Measurements from ENCODE around the gene FEV. TPM values are rescaled to one million over a fixed set of nuclear protein-coding genes. Genes with fewer than 3 reads are reported as not detected.

The FEV gene
- total and polyA plus RNA-seq, 11 donors, result not detected

DNA sequence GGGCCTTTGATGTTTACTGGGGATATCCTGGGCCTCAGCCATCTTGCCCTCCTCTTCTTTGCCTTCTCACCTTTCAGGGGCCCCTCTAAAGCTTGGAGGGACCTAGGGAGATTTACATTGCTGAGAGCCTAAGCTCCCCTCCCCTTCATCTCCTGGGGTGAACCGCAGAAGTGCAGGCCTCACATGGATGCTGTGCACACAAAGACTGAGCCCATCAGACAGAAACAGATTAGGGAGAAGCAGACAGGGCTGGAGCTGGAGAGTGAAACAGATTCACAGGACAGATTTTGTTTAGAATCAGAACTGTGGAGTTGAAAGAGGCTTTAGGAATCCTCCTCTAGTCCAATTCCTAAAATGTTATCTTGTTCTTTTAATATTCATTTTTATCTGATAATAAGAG lies 28.9 kb downstream of the FEV start:
- ATAC-seq (no peak), DNase-seq (no peak)
- WGBS, 4 donors, result 50 to 69% (median 61%) methylated on average over 1 of the region's 1 CpG
- Histone ChIP-seq H3K4me3 (no peak overlapping the region), H3K9me3 (no peaks in the 10 kb centered on the region), H3K27ac (no peak overlapping the region), H3K36me3 (no peaks in the 10 kb centered on the region), H3K27me3 (peaks cover 18 to 71% (median 35%) of the 10 kb centered on the region in 9 donors), H3K4me1 (peaks cover 0 to 20% (median 0%) of the 10 kb centered on the region in 12 donors)
- TF ChIP-seq CTCF (IDR thresholded peaks at IDR 0.05) (no peak), POLR2A (IDR thresholded peaks at IDR 0.05) (no peak)
- intact Hi-C loops (cut with DNase I), result no loop called here

DNA sequence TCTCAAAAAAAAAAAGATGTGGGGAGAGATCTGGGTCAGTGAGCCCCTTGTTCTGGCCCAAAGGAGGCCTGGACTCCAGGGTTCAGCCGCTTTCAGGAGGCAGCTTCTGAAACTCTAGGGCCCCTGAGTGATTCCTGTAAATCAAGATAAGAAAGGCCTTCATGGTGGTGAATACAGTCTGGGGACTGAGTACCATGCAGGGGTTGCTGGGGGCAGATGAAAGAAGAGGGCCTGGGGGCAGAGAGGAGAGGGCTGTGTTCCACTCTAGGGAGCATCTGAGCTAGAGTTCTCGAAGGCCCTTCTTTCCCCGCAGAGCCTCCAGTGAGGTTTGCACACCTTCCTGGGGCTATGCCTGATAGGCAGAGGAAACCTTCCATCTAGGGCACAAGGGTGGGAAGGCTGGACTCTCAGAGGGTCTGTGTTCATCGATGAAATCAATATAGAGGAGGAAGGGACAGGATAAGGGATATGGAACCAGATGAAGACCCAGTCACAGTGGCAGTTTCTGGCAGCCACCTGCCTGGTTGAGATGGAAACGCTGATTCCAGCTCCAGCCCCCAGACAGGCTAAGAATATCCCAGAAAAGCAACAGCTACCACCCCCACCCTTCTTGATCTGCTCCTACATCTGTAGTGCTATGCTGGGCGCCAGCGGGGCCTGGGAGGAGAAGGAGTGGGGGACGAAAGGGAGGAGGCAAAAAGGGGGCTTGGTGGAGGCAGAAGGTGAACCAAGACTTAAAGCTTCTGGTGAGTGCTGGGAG lies 30.3 kb downstream of the FEV start:
- intact Hi-C loops (cut with DNase I), result no loop called here
- Histone ChIP-seq H3K36me3 (no peaks in the 10 kb centered on the region), H3K4me3 (no peak overlapping the region), H3K4me1 (peaks cover 0 to 7% (median 0%) of the 10 kb centered on the region in 12 donors), H3K9me3 (no peaks in the 10 kb centered on the region), H3K27ac (no peak overlapping the region), H3K27me3 (peaks cover 8 to 65% (median 24%) of the 10 kb centered on the region in 9 donors)
- TF ChIP-seq POLR2A (IDR thresholded peaks at IDR 0.05), result no peak
- TF ChIP-seq CTCF (IDR thresholded peaks at IDR 0.05), result no peak
- 65 to 72% (median 71%) methylated on average over 8 of the region's 8 CpGs for WGBS, 4 donors
- no peak for ATAC-seq
- no peak for DNase-seq

DNA sequence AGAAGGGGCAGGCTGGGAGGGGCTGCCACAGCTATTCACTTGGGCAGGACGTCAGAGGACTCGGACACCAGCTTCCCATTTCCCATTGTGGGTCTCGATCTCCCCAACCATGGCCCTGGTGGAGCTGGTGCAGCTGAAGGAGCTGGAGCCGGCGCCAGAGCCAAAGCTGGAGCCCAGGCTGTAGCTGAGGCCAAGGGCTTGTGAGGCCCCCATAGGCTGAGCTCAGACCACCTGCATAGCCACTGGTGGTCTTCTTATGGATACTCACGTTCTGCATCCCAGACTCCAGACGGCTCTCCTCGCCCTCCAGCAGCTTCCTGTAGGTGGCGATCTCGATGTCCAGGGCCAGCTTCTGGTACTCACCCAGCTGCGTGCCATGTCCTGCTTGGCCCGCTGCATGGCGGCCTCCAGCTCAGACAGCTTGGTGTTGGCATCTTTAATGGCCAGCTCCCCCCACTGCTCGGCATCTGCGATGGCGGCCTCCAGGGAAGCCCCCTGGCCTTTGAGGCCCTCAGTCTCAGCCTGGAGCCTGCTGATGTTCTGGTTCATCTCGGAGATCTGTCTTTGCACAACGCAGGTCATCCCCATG lies 31.5 kb downstream of the FEV start:
- H3K27me3 ChIP-seq, result peaks cover under 1 to 62% (median 13%) of the 10 kb centered on the region in 9 donors
- WGBS, 4 donors, result 59 to 66% (median 64%) methylated on average over 16 to 18 of the region's 18 CpGs
- no peaks in the 10 kb centered on the region for H3K9me3 ChIP-seq
- TF ChIP-seq POLR2A (IDR thresholded peaks at IDR 0.05) (no peak), CTCF (IDR thresholded peaks at IDR 0.05) (no peak)
- ATAC-seq (no peak), DNase-seq (no peak)
- no peaks in the 10 kb centered on the region for H3K36me3 ChIP-seq
- no peaks in the 10 kb centered on the region for H3K4me1 ChIP-seq
- intact Hi-C loops (cut with DNase I), result no loop called here
- H3K4me3 ChIP-seq, result no peak overlapping the region
- H3K27ac ChIP-seq, result no peak overlapping the region

GRCh38 chr2:218952160-218952559 lies 32.8 kb downstream of the FEV start:
- peaks cover 0 to 55% (median 7%) of the 10 kb centered on the region in 9 donors for H3K27me3 ChIP-seq
- DNase-seq (no peak), ATAC-seq (no peak)
- intact Hi-C loops (cut with DNase I), result no loop called here
- no peaks in the 10 kb centered on the region for H3K36me3 ChIP-seq
- H3K27ac ChIP-seq, result no peak overlapping the region
- WGBS, 4 donors, result 88 to 98% (median 93%) methylated on average over 7 of the region's 7 CpGs
- H3K4me3 ChIP-seq, result no peak overlapping the region
- no peaks in the 10 kb centered on the region for H3K9me3 ChIP-seq
- no peak for TF ChIP-seq CTCF (IDR thresholded peaks at IDR 0.05)
- TF ChIP-seq POLR2A (IDR thresholded peaks at IDR 0.05), result no peak
- H3K4me1 ChIP-seq, result no peaks in the 10 kb centered on the region
